ENCODE results near the gene SLC37A1.

Gene SLC37A1

DNA sequence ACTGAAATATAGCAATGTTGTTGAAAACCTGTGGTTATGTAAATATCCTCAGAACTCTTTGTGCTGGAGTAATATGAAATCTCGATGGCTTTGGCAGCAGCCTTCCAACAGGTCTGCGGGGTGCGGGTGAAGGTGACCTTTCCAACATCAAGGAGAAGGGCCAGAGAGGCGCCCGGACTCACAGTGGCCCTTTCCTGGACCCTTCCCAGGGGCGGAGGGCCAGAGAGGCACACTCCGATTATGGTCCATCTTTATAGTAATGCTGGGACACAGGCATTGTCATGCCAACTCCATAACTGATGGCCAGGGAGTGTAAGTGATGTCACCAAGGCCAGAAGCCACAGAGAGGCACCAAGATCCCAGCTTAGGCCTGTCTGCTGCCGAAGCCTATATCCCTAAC lies 18.1 kb downstream of the SLC37A1 start:
- TF ChIP-seq, protein P1, sequence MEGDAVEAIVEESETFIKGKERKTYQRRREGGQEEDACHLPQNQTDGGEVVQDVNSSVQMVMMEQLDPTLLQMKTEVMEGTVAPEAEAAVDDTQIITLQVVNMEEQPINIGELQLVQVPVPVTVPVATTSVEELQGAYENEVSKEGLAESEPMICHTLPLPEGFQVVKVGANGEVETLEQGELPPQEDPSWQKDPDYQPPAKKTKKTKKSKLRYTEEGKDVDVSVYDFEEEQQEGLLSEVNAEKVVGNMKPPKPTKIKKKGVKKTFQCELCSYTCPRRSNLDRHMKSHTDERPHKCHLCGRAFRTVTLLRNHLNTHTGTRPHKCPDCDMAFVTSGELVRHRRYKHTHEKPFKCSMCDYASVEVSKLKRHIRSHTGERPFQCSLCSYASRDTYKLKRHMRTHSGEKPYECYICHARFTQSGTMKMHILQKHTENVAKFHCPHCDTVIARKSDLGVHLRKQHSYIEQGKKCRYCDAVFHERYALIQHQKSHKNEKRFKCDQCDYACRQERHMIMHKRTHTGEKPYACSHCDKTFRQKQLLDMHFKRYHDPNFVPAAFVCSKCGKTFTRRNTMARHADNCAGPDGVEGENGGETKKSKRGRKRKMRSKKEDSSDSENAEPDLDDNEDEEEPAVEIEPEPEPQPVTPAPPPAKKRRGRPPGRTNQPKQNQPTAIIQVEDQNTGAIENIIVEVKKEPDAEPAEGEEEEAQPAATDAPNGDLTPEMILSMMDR (IDR thresholded peaks at IDR 0.05; ENCODE audit: low read length, missing control alignments) = no peak
- H3K4me3 ChIP-seq (replicated peaks; ENCODE audit: low read depth, low read length) = no peak overlapping the region
- no peak for DNase-seq (ENCODE audit: low read depth)

DNA sequence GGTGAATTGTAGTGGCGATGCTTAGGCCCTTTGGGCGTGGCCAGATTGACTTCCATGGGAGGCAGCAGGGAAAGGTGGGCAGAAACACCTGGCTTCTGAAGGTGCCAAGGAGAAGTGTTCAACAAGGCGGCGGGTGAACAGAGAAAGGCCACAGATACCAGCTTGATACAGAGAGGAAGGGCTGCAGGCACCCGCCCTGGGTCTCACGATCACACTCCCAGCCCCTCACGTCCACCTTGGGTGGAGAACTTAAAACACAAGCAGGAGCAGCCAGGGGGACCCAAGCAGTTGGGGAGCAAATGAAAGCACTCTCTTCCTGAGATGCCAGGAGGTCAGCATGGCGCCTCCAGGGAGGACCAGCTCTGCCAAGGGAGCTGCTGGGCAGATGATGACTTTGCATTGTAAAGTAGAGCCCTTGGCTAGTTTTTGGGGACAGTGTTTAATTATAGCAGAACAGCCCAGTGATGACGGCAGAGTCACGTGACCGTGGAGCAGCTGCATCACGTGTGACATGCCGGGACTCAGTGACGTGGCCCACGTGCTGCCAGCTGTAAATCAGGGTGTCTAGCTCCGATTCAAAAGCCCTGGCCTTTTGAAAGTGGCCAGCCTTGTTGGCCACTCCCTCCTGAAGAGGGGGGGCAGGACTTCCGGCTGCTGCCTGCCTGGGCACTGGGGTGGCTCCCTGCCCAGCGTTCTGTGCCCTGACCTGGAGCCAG lies 19.0 kb downstream of the SLC37A1 start:
- H3K4me3 ChIP-seq (replicated peaks; ENCODE audit: low read depth, low read length) = no peak overlapping the region
- no peak for DNase-seq (ENCODE audit: low read depth)
- TF ChIP-seq, protein P1 (IDR thresholded peaks at IDR 0.05; ENCODE audit: low read length, missing control alignments) = no peak

DNA sequence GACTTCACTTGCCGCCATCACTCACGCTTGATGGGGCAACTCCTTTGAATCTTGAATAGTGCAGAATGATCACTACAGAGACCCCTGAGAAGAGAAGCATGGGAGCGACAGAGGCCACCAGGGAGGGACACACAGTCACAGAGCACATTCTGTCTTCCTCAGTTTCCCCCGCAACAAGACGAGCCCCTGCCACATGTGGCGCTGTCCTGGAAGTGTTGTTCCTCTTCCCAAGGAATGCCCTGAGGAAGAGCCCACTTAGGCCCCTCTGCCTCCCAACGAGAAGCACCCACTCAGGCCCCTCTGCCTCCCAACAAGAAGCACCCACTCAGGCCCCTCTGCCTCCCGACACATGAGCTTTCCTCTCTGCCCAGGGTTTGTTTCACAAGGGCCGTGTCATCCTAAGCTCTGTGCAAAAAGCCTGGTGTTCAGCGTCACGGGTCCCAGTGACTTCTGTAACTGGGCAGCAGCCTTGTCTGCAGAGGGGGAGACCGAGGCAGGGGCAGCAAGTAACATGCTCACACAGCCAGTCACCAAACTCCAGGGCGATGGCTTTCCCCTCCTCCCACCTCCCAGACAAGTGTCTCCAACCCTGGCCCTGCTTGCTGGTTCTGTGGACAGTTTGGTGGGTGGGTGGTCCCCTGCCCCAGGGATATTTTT lies 19.8 kb downstream of the SLC37A1 start:
- H3K4me3 ChIP-seq (replicated peaks; ENCODE audit: low read depth, low read length) = no peak overlapping the region
- no peak for DNase-seq (ENCODE audit: low read depth)
- TF ChIP-seq, protein P1 (IDR thresholded peaks at IDR 0.05; ENCODE audit: low read length, missing control alignments) = no peak

DNA sequence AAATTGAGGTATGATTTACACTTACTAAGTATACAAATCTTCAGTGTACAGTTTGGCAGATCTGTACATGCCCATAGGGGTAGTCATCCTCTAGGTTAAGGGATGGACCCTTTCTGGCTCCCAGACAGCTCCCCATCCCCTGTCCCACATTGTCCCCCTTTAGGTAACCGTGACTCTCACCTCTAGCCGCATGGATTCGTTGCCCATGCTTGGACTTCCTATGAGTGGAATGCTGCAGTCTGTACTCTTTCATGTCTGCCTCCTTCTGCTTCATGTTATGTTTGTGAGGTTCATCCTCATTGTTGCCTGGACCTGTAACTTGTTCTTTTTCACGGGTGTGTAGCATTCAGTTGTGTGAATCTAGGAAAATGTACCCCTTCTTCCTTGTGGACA lies 20.3 kb downstream of the SLC37A1 start:
- no peak overlapping the region for H3K4me3 ChIP-seq (replicated peaks; ENCODE audit: low read depth, low read length)
- no peak for DNase-seq (ENCODE audit: low read depth)
- TF ChIP-seq, protein P1 (IDR thresholded peaks at IDR 0.05; ENCODE audit: low read length, missing control alignments) = no peak

DNA sequence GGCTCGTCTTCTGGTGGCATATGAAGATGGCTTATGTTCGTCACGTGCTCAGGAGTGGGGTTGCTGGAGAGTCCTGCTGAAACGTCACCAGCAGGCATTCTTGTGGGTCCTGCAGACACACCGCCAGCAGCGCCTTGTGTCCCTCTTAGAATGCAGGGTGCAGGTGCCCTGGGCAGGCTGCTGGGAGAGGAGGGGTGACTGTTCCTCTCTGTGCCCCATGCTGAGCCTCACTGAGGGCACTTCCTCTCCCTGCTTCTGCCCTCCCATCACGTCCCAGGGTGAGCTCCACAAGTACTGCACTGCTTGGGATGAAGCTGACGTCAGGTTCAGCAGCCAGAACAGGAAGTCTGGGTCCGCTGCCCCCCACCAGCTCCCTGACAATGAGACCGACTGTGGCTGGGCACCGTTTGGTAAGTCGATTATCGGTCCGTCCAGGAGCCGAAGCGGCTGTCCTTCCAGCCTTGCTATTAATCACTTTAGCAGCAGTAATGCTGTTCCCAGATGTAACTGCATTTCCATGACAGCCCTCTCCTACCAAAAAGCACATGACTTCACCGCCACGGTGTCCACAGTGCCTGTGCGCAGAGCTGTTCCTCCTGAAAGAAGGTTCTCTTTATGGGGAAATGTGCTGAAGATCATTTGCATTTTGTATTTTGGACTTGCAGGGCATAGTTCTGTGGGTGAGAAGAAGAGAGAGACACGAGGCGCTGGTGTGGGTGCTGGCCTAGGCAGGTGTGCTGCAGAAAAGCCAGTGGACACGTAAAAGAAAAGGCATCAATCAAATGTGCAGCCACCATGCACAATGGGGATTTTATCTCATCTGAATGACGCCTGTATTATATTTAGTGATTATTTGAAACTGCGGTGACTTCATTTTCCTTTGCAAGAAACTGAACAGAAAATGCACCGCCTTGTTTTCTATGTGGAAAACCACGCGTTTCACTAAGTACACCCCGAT lies 21.0 kb downstream of the SLC37A1 start:
- DNase-seq (ENCODE audit: low read depth) = no peak
- TF ChIP-seq, protein P1 (IDR thresholded peaks at IDR 0.05; ENCODE audit: low read length, missing control alignments) = no peak
- no peak overlapping the region for H3K4me3 ChIP-seq (replicated peaks; ENCODE audit: low read depth, low read length)

DNA sequence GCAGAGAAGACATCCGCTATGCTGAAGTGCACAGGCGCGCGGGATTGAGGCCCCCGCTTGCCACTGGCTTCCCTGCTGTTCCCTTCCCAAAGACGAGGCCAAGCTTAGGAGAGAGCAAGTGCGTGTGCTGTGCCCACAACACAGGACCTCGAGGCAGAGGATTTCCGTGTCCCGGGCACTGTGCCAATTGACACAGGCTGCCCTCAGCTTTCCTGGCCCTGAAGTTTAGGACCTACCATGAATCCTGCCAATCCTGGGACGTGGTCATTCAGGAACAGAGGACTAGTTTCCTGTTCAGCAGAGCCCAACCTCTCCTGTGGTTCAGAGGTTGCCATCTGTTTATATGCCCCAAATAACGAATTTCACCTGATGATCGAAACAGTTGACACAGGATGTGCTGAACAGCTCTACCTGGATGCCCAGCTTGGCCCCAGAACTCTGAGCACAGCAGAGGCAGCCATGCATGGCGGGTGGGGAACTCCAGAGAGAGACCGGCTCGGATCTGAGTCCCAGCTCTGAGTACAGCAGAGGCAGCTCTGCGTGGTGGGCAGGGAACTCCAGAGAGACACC lies 22.0 kb downstream of the SLC37A1 start:
- no peak overlapping the region for H3K4me3 ChIP-seq (replicated peaks; ENCODE audit: low read depth, low read length)
- no peak for DNase-seq (ENCODE audit: low read depth)
- TF ChIP-seq, protein P1 (IDR thresholded peaks at IDR 0.05; ENCODE audit: low read length, missing control alignments) = no peak

All from fibroblast of pulmonary artery (primary cell).